Measurements from ENCODE around the gene JAZF1.

- TF ChIP-seq CTCF (IDR thresholded peaks at IDR 0.05): no peak
- no peak for TF ChIP-seq EZH2 (IDR thresholded peaks at IDR 0.05; ENCODE audit: borderline replicate concordance, insufficient read depth, low read depth, low read length, poor library complexity, severe bottlenecking)
These were observed 334.2 kb downstream of the JAZF1 start for GRCh38 chr7:27846388-27846787.

All from B cell (primary cell).